HG03095 (cell line): Measurements from ENCODE around the gene NPHP1.
"Not testable (repeated sequence)": the region's sequence is repeated elsewhere in the genome, so short reads cannot be mapped to it uniquely, and the experiment has no call there.

Source experiments
- ATAC-seq: cut with Tn5 transposase; IDR thresholded peaks from one replicate; pipeline ENCODE4 v1.9.1; 2021; ENCODE audit warnings: moderate library complexity; ENCODE audit not compliant: unreplicated experiment

NPHP1 gene

GRCh38 chr2:110204408-110205385, at the start of gene NPHP1:
Gene NPHP1 (minus strand): TSS chr2:110205013. CDS start chr2:110204968, 45 bp downstream.
- ATAC-seq, result peak; percentile 92

- not testable (repeated sequence) for ATAC-seq
Observed at GRCh38 chr2:110248081-110248795, 43.4 kb upstream of the NPHP1 start.

GRCh38 chr2:110245488-110246435, 40.9 kb upstream of the NPHP1 start:
- not testable (repeated sequence) for ATAC-seq

- not testable (repeated sequence) for ATAC-seq
Observed at GRCh38 chr2:110243283-110243682, 38.5 kb upstream of the NPHP1 start.

- ATAC-seq, result not testable (repeated sequence)
Observed at GRCh38 chr2:110234514-110234913, 29.7 kb upstream of the NPHP1 start.

GRCh38 chr2:110229886-110230285, 25.1 kb upstream of the NPHP1 start:
- ATAC-seq, result not testable (repeated sequence)

- not testable (repeated sequence) for ATAC-seq
Observed at GRCh38 chr2:110222626-110223025, 17.8 kb upstream of the NPHP1 start.

GRCh38 chr2:110221938-110222337, 17.1 kb upstream of the NPHP1 start:
- no peak for ATAC-seq

DNA sequence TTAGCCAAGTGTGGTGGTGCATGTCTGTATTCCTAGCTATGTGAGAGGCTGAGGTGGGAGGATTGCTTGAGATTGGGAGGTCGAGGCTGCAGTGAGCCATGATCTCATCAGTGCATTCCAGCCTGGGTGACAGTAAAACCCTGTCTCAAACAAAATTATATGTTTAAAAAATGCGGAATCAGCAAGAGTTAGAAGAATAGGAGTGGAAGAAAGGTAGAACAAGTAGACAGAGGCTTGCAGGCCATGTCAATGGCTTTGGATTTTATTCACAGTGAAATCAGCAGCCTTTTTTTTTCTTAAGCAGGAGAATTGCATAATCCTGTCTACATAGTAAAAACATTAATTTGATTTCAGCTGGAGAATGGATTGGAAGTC, 15.4 kb upstream of the NPHP1 start:
- ATAC-seq, result no peak

GRCh38 chr2:110219496-110220189, 14.8 kb upstream of the NPHP1 start:
- no peak for ATAC-seq

DNA sequence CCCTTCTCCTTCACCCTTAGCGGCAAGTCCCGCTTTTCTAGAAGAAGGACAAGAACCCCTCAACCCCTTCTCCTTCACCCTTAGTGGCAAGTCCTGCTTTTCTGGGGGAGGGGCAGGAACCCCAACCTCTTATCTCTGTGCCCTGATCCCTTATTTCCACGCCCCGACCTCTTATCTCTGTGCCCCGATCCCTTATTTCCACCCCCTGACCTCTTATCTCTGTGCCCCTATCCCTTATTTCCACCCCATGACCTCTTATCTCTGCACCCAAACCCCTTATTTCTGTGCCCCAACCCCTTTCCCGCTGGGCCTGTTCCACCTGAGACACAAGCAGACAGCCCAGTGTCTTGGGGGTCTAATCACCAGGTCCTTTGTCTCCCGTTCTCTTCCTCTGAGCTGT, 14.1 kb upstream of the NPHP1 start:
- not testable (repeated sequence) for ATAC-seq

GRCh38 chr2:110216803-110217202, 12.0 kb upstream of the NPHP1 start:
- ATAC-seq, result no peak

DNA sequence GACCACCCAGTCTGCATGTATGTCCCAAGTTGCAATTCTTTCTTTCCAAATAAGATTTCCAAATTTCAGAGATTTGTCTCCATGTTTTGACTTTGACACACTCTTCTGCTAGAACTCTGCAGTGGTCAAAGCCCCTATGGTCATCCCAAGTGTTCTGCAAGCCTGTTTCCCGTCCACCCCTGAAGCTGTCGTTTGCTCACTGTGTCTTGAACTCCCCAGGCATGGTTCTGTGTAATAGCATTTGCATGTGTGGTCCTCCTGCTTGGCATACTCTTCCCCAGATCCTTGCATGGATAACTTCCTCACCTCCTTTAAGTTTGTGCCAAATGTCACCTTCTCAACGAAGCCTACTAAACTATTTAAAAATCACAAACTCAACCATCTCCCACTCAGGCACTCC, 11.4 kb upstream of the NPHP1 start:
- no peak for ATAC-seq

- ATAC-seq, result no peak
Observed at GRCh38 chr2:110215566-110216158, 10.8 kb upstream of the NPHP1 start.

- ATAC-seq, result no peak
Observed at GRCh38 chr2:110215091-110215490, 10.3 kb upstream of the NPHP1 start.

GRCh38 chr2:110213522-110213921, 8.7 kb upstream of the NPHP1 start:
- ATAC-seq, result not testable (repeated sequence)

DNA sequence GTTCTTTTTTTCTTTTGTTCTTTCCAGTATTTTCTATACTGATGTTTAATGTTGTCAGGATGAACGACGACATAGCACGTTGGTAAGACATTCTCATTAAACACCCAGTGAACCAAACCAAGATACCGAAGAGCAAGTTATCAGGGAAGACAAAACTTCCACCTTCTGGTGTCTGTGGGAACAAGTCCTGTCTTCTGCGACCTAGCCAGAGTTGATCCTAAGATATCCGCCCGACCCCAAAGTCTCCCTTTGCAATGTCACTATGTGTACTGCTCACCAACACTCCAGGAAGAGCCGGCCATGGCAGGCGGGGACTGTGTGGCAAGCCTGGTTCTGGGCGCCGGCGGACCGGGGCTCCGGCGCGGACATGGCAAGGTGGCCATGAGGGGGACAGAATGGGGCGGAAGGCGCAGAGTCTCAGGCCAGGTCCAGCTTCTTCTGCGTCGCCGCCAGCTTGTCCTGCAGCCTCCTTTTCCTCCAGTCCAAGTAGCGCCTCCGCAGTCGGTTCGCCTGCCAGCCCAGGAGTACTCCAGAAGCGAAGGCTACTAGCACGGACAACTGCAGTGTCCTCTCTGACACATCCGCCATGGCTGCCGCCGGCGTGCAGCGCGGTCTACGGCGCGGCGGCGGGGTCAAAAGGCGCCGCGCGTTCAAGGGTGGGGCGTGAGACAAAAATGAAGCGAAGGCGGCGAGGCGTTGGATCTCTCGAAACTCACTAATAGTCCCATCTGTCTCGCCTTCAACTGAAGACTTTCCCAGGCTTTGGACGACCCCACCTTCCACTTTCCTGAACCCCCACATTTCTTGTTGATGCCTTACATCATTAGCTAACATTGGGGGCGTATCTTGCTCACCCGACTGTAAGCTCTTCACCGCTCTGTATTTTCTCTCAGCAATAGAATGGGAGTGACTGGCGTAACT, 7.4 kb upstream of the NPHP1 start, which contains the start of gene MTLN:
Gene MTLN (minus strand): TSS at position 610 of the 921 bp plus-strand sequence. CDS start 22 bp downstream, at position 588.
- peak; percentile 72 for ATAC-seq

GRCh38 chr2:110205660-110206455, 1.0 kb upstream of the NPHP1 start:
- ATAC-seq, result no peak
